ENCODE results near the gene TMEM243.

The TMEM243 gene

DNA sequence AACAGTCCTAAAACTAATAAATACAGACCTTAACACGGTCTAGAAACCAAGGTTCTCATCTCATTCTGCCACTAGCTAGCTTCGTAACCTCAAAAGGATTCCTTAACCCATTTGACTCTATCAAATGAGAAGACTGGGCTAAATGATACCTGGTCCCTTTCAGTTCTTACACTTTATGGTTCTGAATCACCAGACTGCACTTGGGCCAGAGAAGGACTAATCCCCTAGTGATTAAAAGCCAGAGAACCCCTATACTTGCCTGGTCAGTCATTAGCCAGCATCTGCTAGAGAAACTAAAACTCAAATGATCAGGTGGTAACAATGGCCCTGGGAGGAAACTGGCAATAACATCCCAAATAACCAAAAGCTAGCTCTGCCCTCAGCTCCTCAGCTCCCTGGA, 16.8 kb downstream of the TMEM243 start:
- H3K27ac ChIP-seq (ENCODE audit: low read depth, low read length): peak overlapping the region; percentile 29; the same call in 1 of the 2 replicates
- H3K27me3 ChIP-seq (ENCODE audit: low read length): no peaks in the 10 kb centered on the region
- H3K79me2 ChIP-seq (ENCODE audit: insufficient read depth, low read length): peaks cover 100% of the 10 kb centered on the region
- H3K4me3 ChIP-seq (ENCODE audit: insufficient read depth, low read length, poor library complexity, severe bottlenecking): no peak overlapping the region
- H3K9me2 ChIP-seq (replicated peaks; ENCODE audit: insufficient read depth, low read length): no peaks in the 10 kb centered on the region
- peaks cover 27% of the 10 kb centered on the region; the same call in 1 of the 2 replicates for H3K9me3 ChIP-seq (ENCODE audit: insufficient read depth, low read length)
- peaks cover 71% of the 10 kb centered on the region for H3K36me3 ChIP-seq (ENCODE audit: low read length)
- H3K4me2 ChIP-seq (ENCODE audit: low read depth, low read length, poor library complexity, severe bottlenecking): no peak overlapping the region
- H2AFZ ChIP-seq (ENCODE audit: low read depth, low read length, severe bottlenecking): no peak overlapping the region
- peaks cover 50% of the 10 kb centered on the region; the same call in 1 of the 2 replicates for H4K20me1 ChIP-seq (ENCODE audit: low read depth, low read length)
- peaks cover 60% of the 10 kb centered on the region for H3F3A ChIP-seq (ENCODE audit: insufficient read depth)
- no peak overlapping the region for H3K9ac ChIP-seq (ENCODE audit: low read length)
- TF ChIP-seq, protein P1, sequence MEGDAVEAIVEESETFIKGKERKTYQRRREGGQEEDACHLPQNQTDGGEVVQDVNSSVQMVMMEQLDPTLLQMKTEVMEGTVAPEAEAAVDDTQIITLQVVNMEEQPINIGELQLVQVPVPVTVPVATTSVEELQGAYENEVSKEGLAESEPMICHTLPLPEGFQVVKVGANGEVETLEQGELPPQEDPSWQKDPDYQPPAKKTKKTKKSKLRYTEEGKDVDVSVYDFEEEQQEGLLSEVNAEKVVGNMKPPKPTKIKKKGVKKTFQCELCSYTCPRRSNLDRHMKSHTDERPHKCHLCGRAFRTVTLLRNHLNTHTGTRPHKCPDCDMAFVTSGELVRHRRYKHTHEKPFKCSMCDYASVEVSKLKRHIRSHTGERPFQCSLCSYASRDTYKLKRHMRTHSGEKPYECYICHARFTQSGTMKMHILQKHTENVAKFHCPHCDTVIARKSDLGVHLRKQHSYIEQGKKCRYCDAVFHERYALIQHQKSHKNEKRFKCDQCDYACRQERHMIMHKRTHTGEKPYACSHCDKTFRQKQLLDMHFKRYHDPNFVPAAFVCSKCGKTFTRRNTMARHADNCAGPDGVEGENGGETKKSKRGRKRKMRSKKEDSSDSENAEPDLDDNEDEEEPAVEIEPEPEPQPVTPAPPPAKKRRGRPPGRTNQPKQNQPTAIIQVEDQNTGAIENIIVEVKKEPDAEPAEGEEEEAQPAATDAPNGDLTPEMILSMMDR (IDR thresholded peaks at IDR 0.05; ENCODE audit: insufficient read depth, low read length, poor library complexity, severe bottlenecking): no peak
- no peak for TF ChIP-seq EZH2phosphoT487 (conservative IDR thresholded peaks at IDR 0.05; ENCODE audit: low read length)

DNA sequence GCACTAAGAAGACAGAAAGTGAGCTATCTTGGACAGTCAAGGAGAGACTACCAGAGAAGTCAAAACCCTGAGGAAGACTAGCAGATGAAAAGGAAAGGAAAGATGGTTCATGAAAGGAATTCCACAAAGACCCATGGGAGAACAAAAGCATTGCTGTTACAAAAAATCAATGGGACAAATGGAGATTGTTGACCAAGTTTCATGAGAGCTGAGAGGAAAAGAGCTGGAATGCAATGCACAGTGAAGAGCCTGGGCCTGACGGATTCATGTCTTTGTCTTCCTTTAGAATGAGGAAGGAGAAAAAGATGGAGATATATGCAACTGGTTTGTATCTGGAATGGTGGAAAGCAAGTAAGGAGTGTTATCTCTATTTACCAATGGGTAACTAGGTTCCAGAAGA, 17.3 kb downstream of the TMEM243 start:
- peaks cover 27% of the 10 kb centered on the region; the same call in 1 of the 2 replicates for H3K9me3 ChIP-seq (ENCODE audit: insufficient read depth, low read length)
- H3K4me3 ChIP-seq (ENCODE audit: insufficient read depth, low read length, poor library complexity, severe bottlenecking): no peak overlapping the region
- peaks cover 73% of the 10 kb centered on the region for H3K36me3 ChIP-seq (ENCODE audit: low read length)
- peak overlapping the region; percentile 29; the same call in 1 of the 2 replicates for H3K27ac ChIP-seq (ENCODE audit: low read depth, low read length)
- H2AFZ ChIP-seq (ENCODE audit: low read depth, low read length, severe bottlenecking): no peak overlapping the region
- TF ChIP-seq EZH2phosphoT487 (conservative IDR thresholded peaks at IDR 0.05; ENCODE audit: low read length): no peak
- TF ChIP-seq, protein P1 (IDR thresholded peaks at IDR 0.05; ENCODE audit: insufficient read depth, low read length, poor library complexity, severe bottlenecking): no peak
- H3K27me3 ChIP-seq (ENCODE audit: low read length): no peaks in the 10 kb centered on the region
- peaks cover 100% of the 10 kb centered on the region for H3K79me2 ChIP-seq (ENCODE audit: insufficient read depth, low read length)
- peaks cover 51% of the 10 kb centered on the region; the same call in 1 of the 2 replicates for H4K20me1 ChIP-seq (ENCODE audit: low read depth, low read length)
- no peaks in the 10 kb centered on the region for H3K9me2 ChIP-seq (replicated peaks; ENCODE audit: insufficient read depth, low read length)
- no peak overlapping the region for H3K4me2 ChIP-seq (ENCODE audit: low read depth, low read length, poor library complexity, severe bottlenecking)
- peaks cover 65% of the 10 kb centered on the region for H3F3A ChIP-seq (ENCODE audit: insufficient read depth)
- H3K9ac ChIP-seq (ENCODE audit: low read length): no peak overlapping the region

DNA sequence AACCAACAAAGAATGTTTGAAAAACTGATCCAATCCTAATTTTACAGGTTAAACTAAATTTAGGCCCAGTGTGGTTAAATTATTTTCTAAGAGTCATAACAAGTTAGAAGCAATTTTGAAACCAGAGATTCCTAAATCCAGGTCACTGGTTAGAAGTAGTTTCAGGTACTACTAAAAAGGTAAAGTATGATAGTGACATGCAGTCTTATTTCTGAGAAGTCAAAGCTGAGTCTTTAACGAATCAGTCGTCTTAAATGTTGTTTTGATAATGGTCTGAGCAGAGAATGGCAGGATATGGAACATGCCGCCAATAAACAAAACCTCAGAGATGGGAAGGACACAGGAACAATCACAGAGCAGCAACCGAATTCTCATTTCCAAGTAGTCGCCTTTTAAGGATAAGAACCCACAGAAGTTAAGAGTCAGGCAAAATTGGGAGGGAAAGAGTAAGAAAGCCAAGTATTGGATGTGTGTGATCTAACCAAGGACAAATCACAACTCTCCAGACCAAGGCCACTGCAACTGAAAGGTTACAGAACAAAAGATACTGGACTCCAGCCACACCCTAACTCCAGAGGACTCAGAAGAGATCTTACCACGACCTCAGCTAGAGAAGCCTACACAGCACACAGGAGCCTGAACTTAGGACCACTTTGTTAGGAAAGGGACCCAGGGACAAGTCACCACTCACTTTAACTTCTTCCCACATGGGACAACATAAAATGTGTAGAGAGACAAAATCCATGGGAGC, 19.7 kb downstream of the TMEM243 start:
- Histone ChIP-seq H3K4me2 (ENCODE audit: low read depth, low read length, poor library complexity, severe bottlenecking) (no peak overlapping the region), H3K4me3 (ENCODE audit: insufficient read depth, low read length, poor library complexity, severe bottlenecking) (no peak overlapping the region), H3K27ac (ENCODE audit: low read depth, low read length) (no peak overlapping the region), H3K27me3 (ENCODE audit: low read length) (no peaks in the 10 kb centered on the region), H3K9ac (ENCODE audit: low read length) (no peak overlapping the region), H2AFZ (ENCODE audit: low read depth, low read length, severe bottlenecking) (no peak overlapping the region), H3K9me2 (replicated peaks; ENCODE audit: insufficient read depth, low read length) (no peaks in the 10 kb centered on the region), H3K9me3 (ENCODE audit: insufficient read depth, low read length) (peaks cover 6% of the 10 kb centered on the region; the same call in 1 of the 2 replicates), H4K20me1 (ENCODE audit: low read depth, low read length) (peaks cover 70% of the 10 kb centered on the region), H3F3A (ENCODE audit: insufficient read depth) (peaks cover 89% of the 10 kb centered on the region), H3K79me2 (ENCODE audit: insufficient read depth, low read length) (peaks cover 80% of the 10 kb centered on the region), H3K36me3 (ENCODE audit: low read length) (peaks cover 74% of the 10 kb centered on the region)
- no peak for TF ChIP-seq EZH2phosphoT487 (conservative IDR thresholded peaks at IDR 0.05; ENCODE audit: low read length)
- TF ChIP-seq, protein P1 (IDR thresholded peaks at IDR 0.05; ENCODE audit: insufficient read depth, low read length, poor library complexity, severe bottlenecking): no peak

Data from SU-DHL-6 (cell line).